Vagina (tissue), 2 donors: ENCODE data around the gene IQGAP2.

ENCODE experiments used
- CTCF ChIP-seq, 3 experiments: fragments of 450-650 bp in 2 of 3; fragments of 200-600 bp in 1 of 3; sonication (generic) in 1 of 3; IDR thresholded peaks; one replicate each; pipeline ENCODE4 v1.5.1; 2017 to 2019; ENCODE audit warnings: antibody characterized with exemption in 3 of 3, mild to moderate bottlenecking in 2 of 3, moderate library complexity in 2 of 3
- POLR2A ChIP-seq, 2 donors: fragments of 450-650 bp; IDR thresholded peaks; one replicate each; pipeline ENCODE4 v1.6.1; 2017; ENCODE audit warnings: antibody characterized with exemption in 2 of 2, mild to moderate bottlenecking in 2 of 2, moderate library complexity in 2 of 2
- POLR2AphosphoS5 ChIP-seq, 2 donors: sonication (generic); formaldehyde crosslinking; IDR thresholded peaks; one replicate each; pipeline ENCODE4 v1.9.0; 2017; ENCODE audit warnings: antibody characterized with exemption in 2 of 2, mild to moderate bottlenecking in 2 of 2, low read depth in 1 of 2; ENCODE audit not compliant: insufficient read depth in 1 of 2

GRCh38 chr5:76617675-76618074, 214.6 kb downstream of the IQGAP2 start:
- no peak for TF ChIP-seq POLR2A (IDR thresholded peaks at IDR 0.05)
- no peak for TF ChIP-seq CTCF (IDR thresholded peaks at IDR 0.05)
- no peak for TF ChIP-seq POLR2AphosphoS5 (IDR thresholded peaks at IDR 0.05; ENCODE audit: insufficient read depth in 1 of 2, low read depth in 1 of 2)
